ENCODE measurements around the gene FOXJ1.

FOXJ1 gene

DNA sequence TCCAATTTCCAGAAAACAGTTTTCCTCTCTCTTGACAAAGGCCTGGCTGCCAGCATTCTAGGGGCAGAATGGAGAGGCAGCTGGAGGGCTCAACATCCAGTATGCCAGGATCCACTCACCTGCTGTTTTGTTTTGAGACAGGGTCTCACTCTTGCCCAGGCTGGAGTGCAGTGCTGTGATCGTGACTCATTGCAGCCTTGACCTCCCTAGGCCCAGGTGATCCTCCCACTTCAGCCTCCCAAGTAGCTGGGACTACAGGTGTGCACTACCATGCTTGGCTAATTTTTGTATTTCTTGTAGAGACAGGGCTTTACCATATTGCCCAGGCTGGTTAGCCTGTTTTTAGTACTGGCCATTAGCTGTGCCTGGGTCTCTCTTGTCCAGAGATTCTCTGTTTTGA lies 29.1 kb upstream of the FOXJ1 start:
- Histone ChIP-seq H3K4me2 (no peak overlapping the region), H2AFZ (ENCODE audit: low read depth) (no peak overlapping the region), H3K4me1 (ENCODE audit: low read depth, poor library complexity, severe bottlenecking) (no peaks in the 10 kb centered on the region), H3K9ac (no peak overlapping the region), H3K4me3 (IDR thresholded peaks at IDR 0.05; ENCODE audit: insufficient read depth, low read depth, low read length) (no peak overlapping the region), H3K27me3 (ENCODE audit: insufficient read depth, low read depth) (no peaks in the 10 kb centered on the region), H3K27ac (no peak overlapping the region), H4K20me1 (ENCODE audit: insufficient read depth) (no peaks in the 10 kb centered on the region), H3K79me2 (ENCODE audit: insufficient read depth, low read depth) (no peaks in the 10 kb centered on the region), H3K36me3 (ENCODE audit: insufficient read depth) (no peaks in the 10 kb centered on the region)
- TF ChIP-seq, protein P1, sequence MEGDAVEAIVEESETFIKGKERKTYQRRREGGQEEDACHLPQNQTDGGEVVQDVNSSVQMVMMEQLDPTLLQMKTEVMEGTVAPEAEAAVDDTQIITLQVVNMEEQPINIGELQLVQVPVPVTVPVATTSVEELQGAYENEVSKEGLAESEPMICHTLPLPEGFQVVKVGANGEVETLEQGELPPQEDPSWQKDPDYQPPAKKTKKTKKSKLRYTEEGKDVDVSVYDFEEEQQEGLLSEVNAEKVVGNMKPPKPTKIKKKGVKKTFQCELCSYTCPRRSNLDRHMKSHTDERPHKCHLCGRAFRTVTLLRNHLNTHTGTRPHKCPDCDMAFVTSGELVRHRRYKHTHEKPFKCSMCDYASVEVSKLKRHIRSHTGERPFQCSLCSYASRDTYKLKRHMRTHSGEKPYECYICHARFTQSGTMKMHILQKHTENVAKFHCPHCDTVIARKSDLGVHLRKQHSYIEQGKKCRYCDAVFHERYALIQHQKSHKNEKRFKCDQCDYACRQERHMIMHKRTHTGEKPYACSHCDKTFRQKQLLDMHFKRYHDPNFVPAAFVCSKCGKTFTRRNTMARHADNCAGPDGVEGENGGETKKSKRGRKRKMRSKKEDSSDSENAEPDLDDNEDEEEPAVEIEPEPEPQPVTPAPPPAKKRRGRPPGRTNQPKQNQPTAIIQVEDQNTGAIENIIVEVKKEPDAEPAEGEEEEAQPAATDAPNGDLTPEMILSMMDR (conservative IDR thresholded peaks at IDR 0.05; ENCODE audit: low read depth, low read length): no peak

DNA sequence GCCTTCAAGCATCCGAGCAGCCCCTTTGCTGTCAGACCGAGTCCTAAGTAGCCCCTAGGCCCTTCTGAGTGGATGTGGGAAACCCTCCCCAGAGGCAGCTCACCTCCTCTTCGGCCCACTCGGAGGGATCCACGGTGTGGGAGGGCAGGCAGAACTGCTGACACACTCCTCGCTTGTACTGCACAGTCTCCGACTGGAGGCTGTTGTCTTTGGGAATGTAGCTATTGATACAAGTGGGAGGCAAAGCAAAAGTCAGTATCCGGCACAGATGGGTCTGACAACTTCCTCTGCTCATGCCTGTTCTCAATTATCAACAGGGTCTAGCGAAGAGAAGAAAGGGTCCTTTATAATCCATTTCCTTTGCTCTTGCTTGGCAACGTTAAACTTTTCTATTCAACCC lies 25.9 kb upstream of the FOXJ1 start:
- no peaks in the 10 kb centered on the region for H3K4me1 ChIP-seq (ENCODE audit: low read depth, poor library complexity, severe bottlenecking)
- H3K9ac ChIP-seq: no peak overlapping the region
- H2AFZ ChIP-seq (ENCODE audit: low read depth): no peak overlapping the region
- no peak overlapping the region for H3K27ac ChIP-seq
- TF ChIP-seq, protein P1 (conservative IDR thresholded peaks at IDR 0.05; ENCODE audit: low read depth, low read length): no peak
- no peaks in the 10 kb centered on the region for H4K20me1 ChIP-seq (ENCODE audit: insufficient read depth)
- no peaks in the 10 kb centered on the region for H3K36me3 ChIP-seq (ENCODE audit: insufficient read depth)
- no peaks in the 10 kb centered on the region for H3K27me3 ChIP-seq (ENCODE audit: insufficient read depth, low read depth)
- no peak overlapping the region for H3K4me3 ChIP-seq (IDR thresholded peaks at IDR 0.05; ENCODE audit: insufficient read depth, low read depth, low read length)
- H3K4me2 ChIP-seq: no peak overlapping the region
- H3K79me2 ChIP-seq (ENCODE audit: insufficient read depth, low read depth): no peaks in the 10 kb centered on the region

DNA sequence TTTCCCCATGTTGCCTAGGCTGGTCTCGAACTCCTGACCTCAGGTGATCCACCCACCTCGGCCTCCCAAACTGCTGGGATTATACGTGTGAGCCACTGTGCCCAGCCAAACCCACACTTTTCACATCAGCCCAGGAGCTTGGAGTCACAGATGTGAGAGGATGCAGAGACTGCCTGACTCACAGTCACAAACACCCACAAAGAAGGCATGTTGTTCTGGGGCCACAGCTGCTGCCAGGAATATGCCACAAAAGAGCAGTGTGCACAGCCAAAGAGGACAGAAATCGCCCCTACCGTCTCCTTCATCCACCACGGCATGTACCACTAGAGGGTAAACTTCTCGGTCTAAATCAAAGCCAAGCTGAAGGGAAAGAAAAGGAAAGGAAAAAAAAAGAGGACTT lies 25.1 kb upstream of the FOXJ1 start:
- Histone ChIP-seq H3K4me3 (IDR thresholded peaks at IDR 0.05; ENCODE audit: insufficient read depth, low read depth, low read length) (no peak overlapping the region), H4K20me1 (ENCODE audit: insufficient read depth) (no peaks in the 10 kb centered on the region), H3K27ac (no peak overlapping the region), H3K27me3 (ENCODE audit: insufficient read depth, low read depth) (no peaks in the 10 kb centered on the region), H3K36me3 (ENCODE audit: insufficient read depth) (no peaks in the 10 kb centered on the region), H3K4me1 (ENCODE audit: low read depth, poor library complexity, severe bottlenecking) (no peaks in the 10 kb centered on the region), H3K9ac (no peak overlapping the region), H2AFZ (ENCODE audit: low read depth) (no peak overlapping the region), H3K4me2 (no peak overlapping the region), H3K79me2 (ENCODE audit: insufficient read depth, low read depth) (no peaks in the 10 kb centered on the region)
- TF ChIP-seq, protein P1 (conservative IDR thresholded peaks at IDR 0.05; ENCODE audit: low read depth, low read length): no peak

DNA sequence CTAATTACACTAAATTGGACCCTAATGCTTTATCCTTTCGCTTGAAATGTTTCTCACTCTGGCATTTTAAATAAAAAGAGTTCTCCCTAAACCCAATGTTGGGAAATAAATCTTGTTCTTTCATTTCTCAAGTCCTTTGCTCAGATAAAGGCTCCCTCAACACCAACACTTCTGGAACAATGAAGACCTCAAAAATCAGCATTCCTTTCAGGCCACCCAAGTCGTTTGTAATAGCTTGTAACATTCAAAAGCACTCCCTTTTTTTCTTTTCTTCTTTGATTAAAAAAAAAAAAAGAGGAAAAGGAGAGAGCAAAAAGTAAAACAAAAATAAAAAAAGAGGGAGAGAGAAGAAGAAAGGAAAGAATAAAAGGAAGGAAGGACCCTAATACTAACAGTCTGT lies 23.3 kb upstream of the FOXJ1 start:
- no peaks in the 10 kb centered on the region for H3K36me3 ChIP-seq (ENCODE audit: insufficient read depth)
- H3K27me3 ChIP-seq (ENCODE audit: insufficient read depth, low read depth): no peaks in the 10 kb centered on the region
- no peak overlapping the region for H3K27ac ChIP-seq
- no peaks in the 10 kb centered on the region for H3K79me2 ChIP-seq (ENCODE audit: insufficient read depth, low read depth)
- no peak overlapping the region for H2AFZ ChIP-seq (ENCODE audit: low read depth)
- no peaks in the 10 kb centered on the region for H3K4me1 ChIP-seq (ENCODE audit: low read depth, poor library complexity, severe bottlenecking)
- no peak overlapping the region for H3K9ac ChIP-seq
- H4K20me1 ChIP-seq (ENCODE audit: insufficient read depth): no peaks in the 10 kb centered on the region
- H3K4me3 ChIP-seq (IDR thresholded peaks at IDR 0.05; ENCODE audit: insufficient read depth, low read depth, low read length): no peak overlapping the region
- TF ChIP-seq, protein P1 (conservative IDR thresholded peaks at IDR 0.05; ENCODE audit: low read depth, low read length): no peak
- no peak overlapping the region for H3K4me2 ChIP-seq

DNA sequence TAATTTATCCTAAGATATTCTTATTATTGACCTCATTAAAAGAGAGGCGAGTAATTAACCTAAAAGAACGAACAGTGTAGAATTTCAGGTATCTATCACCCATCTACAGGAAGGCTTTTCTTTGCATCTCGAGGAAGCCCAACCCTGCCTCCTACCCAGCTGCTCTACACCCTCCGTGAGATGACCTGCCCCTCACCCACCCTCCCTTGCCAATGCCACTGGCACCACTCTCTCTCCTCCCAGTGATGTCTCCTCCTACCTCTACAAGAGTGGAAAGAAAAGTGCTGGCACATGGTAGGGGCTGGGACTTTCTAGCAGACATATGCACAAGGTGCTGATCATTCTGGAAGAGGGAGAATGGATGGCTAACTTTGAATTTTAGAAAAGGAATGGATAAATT lies 22.9 kb upstream of the FOXJ1 start:
- H3K27ac ChIP-seq: no peak overlapping the region
- H3K79me2 ChIP-seq (ENCODE audit: insufficient read depth, low read depth): no peaks in the 10 kb centered on the region
- no peak overlapping the region for H3K4me2 ChIP-seq
- H3K27me3 ChIP-seq (ENCODE audit: insufficient read depth, low read depth): no peaks in the 10 kb centered on the region
- TF ChIP-seq, protein P1 (conservative IDR thresholded peaks at IDR 0.05; ENCODE audit: low read depth, low read length): no peak
- H3K4me3 ChIP-seq (IDR thresholded peaks at IDR 0.05; ENCODE audit: insufficient read depth, low read depth, low read length): no peak overlapping the region
- H3K36me3 ChIP-seq (ENCODE audit: insufficient read depth): no peaks in the 10 kb centered on the region
- no peaks in the 10 kb centered on the region for H3K4me1 ChIP-seq (ENCODE audit: low read depth, poor library complexity, severe bottlenecking)
- no peak overlapping the region for H3K9ac ChIP-seq
- H2AFZ ChIP-seq (ENCODE audit: low read depth): no peak overlapping the region
- no peaks in the 10 kb centered on the region for H4K20me1 ChIP-seq (ENCODE audit: insufficient read depth)
